ENCODE measurements around the gene PPP2R5C.

PPP2R5C gene

GRCh38 chr14:101840649-101841369, 79.3 kb downstream of the PPP2R5C start:
- no peak for DNase-seq (ENCODE audit: low spot score)

GRCh38 chr14:101843038-101843437, 81.5 kb downstream of the PPP2R5C start:
- DNase-seq (ENCODE audit: low spot score) = no peak

GRCh38 chr14:101843665-101844064, 82.2 kb downstream of the PPP2R5C start:
- no peak for DNase-seq (ENCODE audit: low spot score)

- no peak for DNase-seq (ENCODE audit: low spot score)
Measured at GRCh38 chr14:101844219-101844618, 82.7 kb downstream of the PPP2R5C start.

GRCh38 chr14:101844751-101845150, 83.2 kb downstream of the PPP2R5C start:
- no peak for DNase-seq (ENCODE audit: low spot score)

- no peak for DNase-seq (ENCODE audit: low spot score)
Measured at GRCh38 chr14:101845496-101845895, 84.0 kb downstream of the PPP2R5C start.

GRCh38 chr14:101845896-101846295, 84.4 kb downstream of the PPP2R5C start:
- DNase-seq (ENCODE audit: low spot score) = no peak

GRCh38 chr14:101849125-101849524, 87.6 kb downstream of the PPP2R5C start:
- no peak for DNase-seq (ENCODE audit: low spot score)

GRCh38 chr14:101849640-101850039, 88.1 kb downstream of the PPP2R5C start:
- no peak for DNase-seq (ENCODE audit: low spot score)

- no peak for DNase-seq (ENCODE audit: low spot score)
Measured at GRCh38 chr14:101851183-101851582, 89.7 kb downstream of the PPP2R5C start.

GRCh38 chr14:101851736-101852405, 90.4 kb downstream of the PPP2R5C start:
- DNase-seq (ENCODE audit: low spot score) = no peak

- no peak for DNase-seq (ENCODE audit: low spot score)
Measured at GRCh38 chr14:101852785-101853184, 91.3 kb downstream of the PPP2R5C start.

GRCh38 chr14:101853455-101854018, 92.0 kb downstream of the PPP2R5C start:
- DNase-seq (ENCODE audit: low spot score) = no peak

GRCh38 chr14:101854366-101854765, 92.9 kb downstream of the PPP2R5C start:
- no peak for DNase-seq (ENCODE audit: low spot score)

- no peak for DNase-seq (ENCODE audit: low spot score)
Measured at GRCh38 chr14:101855958-101856357, 94.4 kb downstream of the PPP2R5C start.

- DNase-seq (ENCODE audit: low spot score) = no peak
Measured at GRCh38 chr14:101856536-101856935, 95.0 kb downstream of the PPP2R5C start.

- no peak for DNase-seq (ENCODE audit: low spot score)
Measured at GRCh38 chr14:101857226-101857625, 95.7 kb downstream of the PPP2R5C start.

- DNase-seq (ENCODE audit: low spot score) = no peak
Measured at GRCh38 chr14:101858791-101859537, 97.5 kb downstream of the PPP2R5C start.

GRCh38 chr14:101859538-101859902, 98.0 kb downstream of the PPP2R5C start:
- no peak for DNase-seq (ENCODE audit: low spot score)

GRCh38 chr14:101859958-101860357, 98.4 kb downstream of the PPP2R5C start:
- DNase-seq (ENCODE audit: low spot score) = no peak

- DNase-seq (ENCODE audit: low spot score) = no peak
Measured at GRCh38 chr14:101861464-101861863, 100.0 kb downstream of the PPP2R5C start.

- DNase-seq (ENCODE audit: low spot score) = no peak
Measured at GRCh38 chr14:101862177-101862576, 100.7 kb downstream of the PPP2R5C start.

- no peak for DNase-seq (ENCODE audit: low spot score)
Measured at GRCh38 chr14:101862711-101863110, 101.2 kb downstream of the PPP2R5C start.

Data from left forelimb (tissue), 1 donor.